ENCODE results near the gene TRMT6.
A peak's percentile ranks its signal among the peaks of the same experiment; 100 is the strongest.

TRMT6 gene, protein sequence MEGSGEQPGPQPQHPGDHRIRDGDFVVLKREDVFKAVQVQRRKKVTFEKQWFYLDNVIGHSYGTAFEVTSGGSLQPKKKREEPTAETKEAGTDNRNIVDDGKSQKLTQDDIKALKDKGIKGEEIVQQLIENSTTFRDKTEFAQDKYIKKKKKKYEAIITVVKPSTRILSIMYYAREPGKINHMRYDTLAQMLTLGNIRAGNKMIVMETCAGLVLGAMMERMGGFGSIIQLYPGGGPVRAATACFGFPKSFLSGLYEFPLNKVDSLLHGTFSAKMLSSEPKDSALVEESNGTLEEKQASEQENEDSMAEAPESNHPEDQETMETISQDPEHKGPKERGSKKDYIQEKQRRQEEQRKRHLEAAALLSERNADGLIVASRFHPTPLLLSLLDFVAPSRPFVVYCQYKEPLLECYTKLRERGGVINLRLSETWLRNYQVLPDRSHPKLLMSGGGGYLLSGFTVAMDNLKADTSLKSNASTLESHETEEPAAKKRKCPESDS

DNA sequence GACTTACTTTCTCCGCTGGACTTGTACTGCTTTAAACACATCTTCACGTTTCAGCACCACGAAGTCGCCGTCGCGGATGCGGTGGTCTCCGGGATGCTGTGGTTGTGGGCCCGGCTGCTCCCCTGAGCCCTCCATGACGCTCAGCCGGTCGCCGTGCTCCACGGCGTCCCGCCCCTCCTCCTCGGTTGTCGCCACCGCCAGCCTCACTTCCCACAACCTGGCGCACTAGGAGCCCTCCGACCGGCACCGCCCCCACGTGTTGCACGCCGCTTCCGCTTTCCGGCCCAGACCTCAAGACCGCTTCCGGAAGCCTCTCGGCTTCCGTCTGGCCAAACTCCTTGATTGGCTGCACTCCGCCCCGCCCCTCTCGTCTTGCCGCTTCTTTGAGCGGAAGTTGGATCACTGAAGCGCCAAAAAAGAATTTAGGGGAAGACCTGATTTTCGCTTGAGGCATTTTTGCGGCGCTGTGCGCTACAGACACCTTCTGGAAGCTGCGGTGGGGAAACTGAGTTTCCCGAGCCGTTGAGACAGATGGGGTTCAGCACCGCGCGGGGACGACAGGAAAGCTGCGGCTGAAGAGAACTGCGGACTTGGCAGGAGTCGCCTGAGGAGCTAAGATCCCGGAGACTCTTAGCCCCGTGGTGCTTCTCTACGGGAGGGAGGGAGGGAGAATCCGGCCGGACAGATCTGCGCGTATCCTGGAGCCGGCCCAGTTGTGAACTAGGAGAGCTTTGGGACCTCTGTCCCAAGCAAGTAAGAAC is at the start of gene TRMT6, which contains the start of gene MCM8:
TRMT6 (minus strand) TSS at position 263 of the 761 bp plus-strand sequence; CDS start at position 135, 128 bp downstream.
MCM8 (plus strand) TSS at position 382 of the 761 bp plus-strand sequence. CDS start 1,364 bp downstream, outside the sequence.
- peak; percentile 95 to 97 (median 95) for DNase-seq (ENCODE audit: low read depth in 2 of 3, low spot score in 1 of 3)

DNA sequence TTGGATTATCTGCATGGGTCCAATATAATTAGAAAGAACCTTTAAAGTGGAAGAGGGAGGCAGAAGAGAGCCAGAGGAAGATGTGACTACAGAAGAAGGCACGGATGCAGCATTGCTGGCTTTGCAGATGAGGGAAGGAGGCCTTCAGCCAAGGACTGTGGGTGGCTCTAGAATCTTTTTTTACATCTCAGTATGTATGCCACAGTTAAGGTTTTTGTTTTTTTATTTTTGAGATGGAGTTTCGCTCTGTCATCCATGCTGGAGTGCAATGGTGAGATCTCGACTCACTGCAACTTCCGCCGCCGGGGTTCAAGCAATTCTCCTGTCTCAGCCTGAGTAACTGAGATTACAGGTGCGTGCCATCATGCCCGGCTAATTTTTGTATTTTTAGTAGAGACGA is 49.5 kb upstream of the TRMT6 start:
- DNase-seq (ENCODE audit: low read depth in 2 of 3, low spot score in 1 of 3): no peak

DNA sequence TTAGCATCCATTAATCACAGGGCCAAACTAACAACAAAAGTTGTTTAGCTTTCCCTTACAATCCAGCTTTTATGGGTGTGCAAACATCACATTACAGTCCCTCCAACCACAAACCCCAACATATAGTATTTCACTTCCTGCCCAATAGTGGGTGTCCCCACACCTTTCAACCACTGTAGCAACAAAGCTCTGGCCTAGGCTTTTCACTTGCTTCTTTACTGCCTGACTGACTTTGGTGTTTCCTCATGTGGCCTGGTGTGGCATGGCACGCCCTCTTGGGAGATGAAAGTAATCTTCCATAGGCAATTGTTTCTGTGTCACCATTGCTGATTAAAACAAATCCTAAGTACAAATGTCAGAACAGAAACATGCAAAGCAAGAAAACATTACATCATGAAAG is 46.4 kb upstream of the TRMT6 start:
- no peak for DNase-seq (ENCODE audit: low read depth in 2 of 3, low spot score in 1 of 3)

DNA sequence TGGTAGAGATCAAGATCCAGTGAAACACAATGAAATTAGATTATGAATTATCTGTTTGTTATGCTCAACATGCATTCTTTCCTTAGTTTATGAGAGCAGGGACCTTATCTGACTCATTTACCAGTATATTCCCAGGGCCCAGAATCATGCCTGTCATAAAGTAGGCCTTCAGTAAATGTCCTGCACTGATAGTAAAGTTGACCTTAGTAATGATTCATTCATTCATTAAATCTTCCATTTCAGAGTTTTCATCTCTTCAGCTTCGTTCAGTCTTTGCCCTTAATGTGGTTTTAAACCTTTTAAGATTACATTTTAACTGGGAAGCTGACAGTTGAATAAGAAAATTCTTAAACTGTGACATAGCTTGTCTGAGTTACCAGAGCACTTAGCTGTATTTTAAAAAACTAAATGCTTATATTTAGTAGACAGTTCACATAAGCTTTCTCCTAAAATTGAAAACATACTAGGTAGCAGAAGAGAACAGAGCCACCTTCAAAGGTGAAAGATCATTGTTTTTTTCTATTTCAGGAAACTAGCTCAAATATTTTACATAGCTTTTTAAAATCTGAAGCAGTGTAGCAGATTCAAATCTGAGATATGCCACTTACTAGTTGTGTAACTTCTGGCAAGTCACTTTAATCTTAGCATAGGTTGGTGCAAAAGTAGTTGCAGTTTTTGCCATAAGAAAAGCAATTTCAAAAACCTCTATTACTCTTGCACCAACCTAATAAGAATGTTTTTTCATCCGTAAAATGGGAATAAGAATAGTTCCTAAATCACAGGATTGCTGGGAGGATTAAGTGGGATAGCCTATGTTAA is 41.5 kb upstream of the TRMT6 start:
- DNase-seq (ENCODE audit: low read depth in 2 of 3, low spot score in 1 of 3): no peak

DNA sequence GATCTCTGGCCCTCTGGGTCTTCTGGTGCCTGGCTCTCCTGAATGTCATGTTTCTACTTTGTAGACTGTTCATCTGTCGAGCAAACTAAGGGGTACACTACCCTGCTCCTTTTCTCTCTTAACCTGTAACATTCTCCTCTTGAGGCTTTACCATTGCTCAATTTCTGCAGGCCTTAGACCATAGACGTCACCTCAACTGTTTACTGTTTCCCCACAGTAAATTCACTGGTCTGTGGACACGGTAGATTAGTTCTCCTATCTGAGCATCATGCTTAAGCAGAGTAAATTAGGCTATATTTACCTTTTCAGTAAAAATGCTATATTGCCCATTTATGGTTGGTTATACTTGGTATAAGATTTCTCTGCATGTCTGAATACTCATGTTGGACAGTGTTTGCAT is 40.6 kb upstream of the TRMT6 start:
- no peak for DNase-seq (ENCODE audit: low read depth in 2 of 3, low spot score in 1 of 3)

DNA sequence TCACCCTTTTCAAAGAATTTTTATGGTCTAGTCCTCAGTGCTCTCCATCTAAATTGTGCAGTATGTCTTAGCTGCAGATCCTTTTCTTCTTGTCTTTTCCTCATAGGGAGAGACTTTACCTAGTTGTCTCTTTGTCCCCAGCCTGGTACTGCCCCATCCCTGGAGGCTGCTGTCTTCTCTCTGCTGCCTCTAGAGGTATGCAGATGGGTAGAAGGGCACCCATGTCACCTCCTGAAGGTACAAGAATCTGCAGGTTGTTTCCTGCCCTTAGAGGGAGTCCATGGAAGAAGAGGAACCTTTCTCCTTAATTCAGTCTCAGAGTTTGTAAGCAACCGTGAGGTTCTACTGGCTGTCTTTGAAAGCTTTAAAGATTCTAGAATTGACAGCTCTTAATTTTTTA is 39.2 kb upstream of the TRMT6 start:
- no peak for DNase-seq (ENCODE audit: low read depth in 2 of 3, low spot score in 1 of 3)

DNA sequence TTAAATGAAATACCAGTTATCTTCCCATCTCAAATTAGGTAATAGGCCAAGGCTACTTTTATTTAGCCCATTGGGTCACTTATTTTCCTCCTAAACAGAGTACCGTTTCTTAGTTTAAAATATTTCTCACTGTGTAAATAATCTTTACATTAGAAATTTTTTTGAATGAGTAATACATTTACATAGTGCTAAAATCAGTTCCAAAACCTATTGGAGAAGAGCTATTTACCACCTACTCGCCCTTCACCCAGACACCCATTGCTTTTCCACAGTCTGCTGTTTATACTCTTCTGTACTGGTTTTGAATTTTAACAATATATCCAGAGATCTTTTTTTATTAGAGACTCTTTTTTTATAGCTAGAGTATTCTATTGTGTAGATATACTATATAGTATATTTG is 37.0 kb upstream of the TRMT6 start:
- no peak for DNase-seq (ENCODE audit: low read depth in 2 of 3, low spot score in 1 of 3)

DNA sequence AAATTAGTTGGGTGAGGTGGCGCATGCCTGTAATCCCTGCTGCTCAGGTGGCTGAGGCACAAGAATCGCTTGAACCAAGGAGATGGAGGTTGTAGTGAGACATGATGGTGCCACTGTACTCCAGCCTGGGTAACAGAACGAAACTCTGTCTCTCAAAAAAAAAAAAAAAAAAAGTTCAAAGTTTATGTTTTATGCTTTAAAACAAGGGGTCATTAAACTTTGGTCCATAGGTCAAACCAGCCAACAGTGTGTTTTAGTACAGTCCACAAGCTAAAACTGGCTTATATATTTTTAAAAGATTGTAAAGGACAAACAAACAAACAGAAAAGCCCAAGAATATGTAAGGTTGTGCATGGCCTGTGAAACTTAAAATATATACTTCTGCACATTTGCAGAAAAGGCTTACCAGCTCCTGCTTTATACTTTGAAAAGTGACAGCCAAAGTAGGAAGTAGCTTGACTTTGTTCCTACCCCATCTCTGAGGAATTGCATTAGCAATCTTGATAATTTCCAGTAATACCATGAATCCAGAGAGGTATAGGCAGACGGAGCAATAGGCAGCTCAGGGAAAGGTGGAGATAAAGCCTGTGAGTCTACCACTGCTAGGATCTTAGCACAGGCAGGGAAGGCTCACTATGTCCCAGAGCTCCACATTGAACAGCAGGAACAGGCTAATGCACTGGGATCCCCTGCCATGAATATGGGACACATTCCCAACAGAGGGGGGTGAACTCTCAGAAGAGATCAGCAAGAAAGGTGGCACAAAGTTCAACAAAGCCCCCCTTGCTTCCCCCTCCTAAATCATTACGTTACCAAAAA is 30.6 kb upstream of the TRMT6 start:
- no peak for DNase-seq (ENCODE audit: low read depth in 2 of 3, low spot score in 1 of 3)

DNA sequence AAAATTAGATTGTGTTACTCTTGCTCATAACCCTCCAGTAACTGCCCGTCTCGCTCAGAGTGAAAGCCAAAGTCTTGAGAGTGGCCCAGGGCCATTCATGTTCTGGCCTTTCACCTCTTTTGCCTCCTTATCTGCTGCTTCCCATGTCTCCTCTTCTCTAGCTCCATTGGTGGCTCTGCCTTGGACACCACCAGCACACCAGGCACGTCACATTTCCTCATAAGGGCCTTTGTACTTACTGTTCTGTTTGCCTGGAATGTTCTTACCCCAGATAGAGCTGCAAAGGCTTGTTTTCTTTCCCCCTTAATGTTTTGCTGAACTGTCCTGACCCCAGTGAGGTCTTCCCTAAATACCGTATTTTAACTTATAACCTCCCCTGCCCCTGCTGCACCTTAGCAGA is 29.5 kb upstream of the TRMT6 start:
- DNase-seq (ENCODE audit: low read depth in 2 of 3, low spot score in 1 of 3): no peak

DNA sequence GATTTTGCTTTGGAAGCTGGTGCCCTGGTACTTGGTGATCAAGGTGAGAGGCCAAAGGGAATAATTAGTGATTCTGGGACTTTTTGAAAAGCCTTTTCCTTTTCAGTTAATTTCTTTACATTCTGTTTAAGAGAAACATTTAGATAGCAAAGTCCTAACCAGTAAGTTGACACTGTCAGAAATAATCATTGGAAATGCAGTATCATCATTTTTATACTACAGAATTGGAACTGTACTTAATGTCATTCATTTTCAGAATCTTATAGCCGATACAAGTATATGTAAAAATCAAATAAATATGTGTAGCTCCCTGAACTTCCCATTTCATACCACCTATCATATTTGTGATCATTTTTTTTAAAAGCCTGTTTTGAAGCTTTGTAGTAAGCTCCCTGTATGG is 27.6 kb upstream of the TRMT6 start:
- no peak for DNase-seq (ENCODE audit: low read depth in 2 of 3, low spot score in 1 of 3)

DNA sequence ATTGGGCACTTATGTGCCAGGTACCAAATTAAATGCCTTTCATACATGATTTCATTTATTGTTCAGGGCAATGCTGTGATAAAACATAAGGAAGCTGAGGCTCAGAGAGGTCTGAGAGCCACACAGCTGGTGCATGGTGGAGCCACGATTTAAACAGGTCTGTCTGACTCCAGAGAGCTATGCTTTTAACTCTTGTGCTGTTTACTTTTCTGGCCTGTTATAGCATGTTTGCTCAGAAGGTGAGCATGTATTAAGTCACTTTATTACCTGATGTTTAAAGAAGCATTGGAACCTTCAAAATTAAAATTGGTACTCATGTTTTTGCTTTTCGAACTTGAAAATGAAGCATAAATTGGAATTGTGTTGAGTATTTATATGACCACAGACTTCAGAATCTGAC is 26.9 kb upstream of the TRMT6 start:
- no peak for DNase-seq (ENCODE audit: low read depth in 2 of 3, low spot score in 1 of 3)

DNA sequence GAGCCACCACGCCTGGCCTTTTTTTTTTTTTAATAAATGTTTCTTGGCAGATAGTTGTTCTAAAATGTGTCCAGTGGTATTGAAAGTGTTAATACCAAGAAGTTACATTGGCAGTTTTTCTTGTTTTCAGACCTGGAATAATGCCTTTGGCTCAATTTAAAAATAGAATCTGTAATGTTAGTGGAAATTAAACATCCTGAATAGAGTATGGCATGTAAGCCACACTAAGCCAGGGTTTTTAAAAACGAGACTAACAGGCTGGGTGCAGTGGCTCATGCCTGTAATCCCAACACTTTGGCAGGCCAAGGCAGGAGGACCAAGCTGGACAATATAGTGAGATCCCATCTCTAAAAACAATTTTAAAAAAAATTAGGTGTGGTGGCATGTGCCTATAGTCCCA is 25.4 kb upstream of the TRMT6 start:
- no peak for DNase-seq (ENCODE audit: low read depth in 2 of 3, low spot score in 1 of 3)

DNA sequence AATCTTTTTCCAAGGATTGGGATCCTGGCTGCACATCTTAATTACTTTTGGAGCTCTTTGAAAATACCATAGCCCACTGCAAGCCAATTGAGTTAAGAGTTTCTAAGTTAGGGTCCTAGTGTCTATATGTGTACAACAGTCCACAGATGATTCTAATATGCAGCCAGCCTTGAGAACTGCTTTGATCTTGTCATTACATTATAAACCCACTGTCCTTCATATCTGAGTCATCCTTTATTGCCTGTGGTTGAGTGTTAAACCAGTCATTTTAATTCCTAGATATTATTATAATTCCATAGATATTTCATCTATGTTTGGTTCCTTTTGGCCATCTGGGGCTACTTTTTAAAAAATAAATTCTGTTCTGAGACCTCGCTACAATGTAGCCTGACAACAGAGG is 24.2 kb upstream of the TRMT6 start:
- DNase-seq (ENCODE audit: low read depth in 2 of 3, low spot score in 1 of 3): no peak

DNA sequence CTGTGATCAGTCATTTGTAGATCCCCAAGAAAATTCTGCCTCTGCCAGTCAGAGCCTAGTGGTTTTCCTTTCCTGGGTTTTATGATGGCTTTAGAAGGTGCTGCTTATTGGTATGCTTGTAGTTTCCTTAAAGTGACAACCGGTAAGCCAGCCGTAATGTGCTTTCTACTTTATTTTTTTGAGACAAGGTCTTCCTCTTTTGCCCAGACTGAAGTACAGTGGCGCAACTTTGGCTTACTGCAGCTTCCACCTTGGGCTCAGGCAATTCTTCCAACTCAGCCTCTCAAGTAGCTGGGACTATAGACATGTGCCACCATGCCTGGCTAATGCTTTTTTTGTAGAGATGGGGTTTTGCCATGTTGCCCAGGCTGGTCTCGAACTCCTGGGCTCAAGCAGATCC is 23.6 kb upstream of the TRMT6 start:
- no peak for DNase-seq (ENCODE audit: low read depth in 2 of 3, low spot score in 1 of 3)

DNA sequence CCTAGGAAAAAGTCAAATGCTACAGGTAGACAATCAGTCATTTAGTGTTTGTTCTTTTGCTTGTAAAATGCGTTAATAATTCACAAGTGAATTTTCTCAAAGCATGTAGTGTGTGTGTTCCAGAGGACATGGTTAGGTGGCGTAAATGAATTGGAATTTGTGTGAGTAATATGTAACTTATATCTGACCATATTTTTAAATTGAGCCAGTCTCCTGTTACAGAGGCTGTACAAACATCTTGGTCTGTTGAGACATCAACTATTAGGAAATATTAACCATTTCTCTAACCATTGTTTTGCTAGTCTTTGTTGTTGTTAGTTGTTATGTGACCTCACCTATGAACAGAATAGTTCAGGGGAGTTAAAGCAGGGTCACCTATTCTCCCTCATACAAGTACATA is 22.8 kb upstream of the TRMT6 start:
- DNase-seq (ENCODE audit: low read depth in 2 of 3, low spot score in 1 of 3): no peak

DNA sequence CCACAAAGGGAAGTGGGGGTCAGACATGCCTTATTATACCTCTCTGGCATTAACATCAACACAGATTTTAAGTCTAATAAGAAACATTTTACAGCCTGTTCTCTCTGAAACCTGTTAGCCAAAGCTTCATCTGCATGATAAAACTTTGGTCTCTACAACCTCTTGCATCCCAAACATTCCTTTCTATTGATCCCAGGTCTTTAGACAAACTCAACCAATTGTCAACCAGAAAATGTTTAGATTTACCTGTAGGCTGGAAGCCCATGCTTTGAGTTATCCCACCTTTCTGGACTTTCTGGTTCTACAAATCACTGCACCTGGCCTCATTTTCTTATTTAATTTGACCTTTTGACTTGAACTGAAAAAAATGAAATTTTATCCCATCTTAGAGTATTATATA is 20.9 kb upstream of the TRMT6 start:
- no peak for DNase-seq (ENCODE audit: low read depth in 2 of 3, low spot score in 1 of 3)

DNA sequence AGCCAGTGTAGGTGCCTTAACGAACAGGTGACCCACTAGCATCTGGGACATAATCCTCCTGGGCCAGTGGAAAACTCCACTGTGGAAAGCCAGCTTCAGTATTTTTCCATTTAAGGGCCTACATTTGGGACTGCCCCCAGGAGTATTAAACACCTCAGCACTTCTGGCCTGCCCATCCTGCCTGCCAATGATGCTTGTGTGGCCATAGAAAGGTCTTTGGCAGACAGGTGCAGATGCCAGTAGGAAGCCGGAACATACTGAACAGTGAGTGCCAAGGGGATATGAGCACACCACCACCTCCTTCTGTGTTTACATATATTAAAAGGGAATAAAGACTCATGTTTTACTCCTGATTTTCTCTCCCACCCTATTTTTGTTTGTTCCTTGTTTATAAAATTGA is 20.0 kb upstream of the TRMT6 start:
- no peak for DNase-seq (ENCODE audit: low read depth in 2 of 3, low spot score in 1 of 3)

DNA sequence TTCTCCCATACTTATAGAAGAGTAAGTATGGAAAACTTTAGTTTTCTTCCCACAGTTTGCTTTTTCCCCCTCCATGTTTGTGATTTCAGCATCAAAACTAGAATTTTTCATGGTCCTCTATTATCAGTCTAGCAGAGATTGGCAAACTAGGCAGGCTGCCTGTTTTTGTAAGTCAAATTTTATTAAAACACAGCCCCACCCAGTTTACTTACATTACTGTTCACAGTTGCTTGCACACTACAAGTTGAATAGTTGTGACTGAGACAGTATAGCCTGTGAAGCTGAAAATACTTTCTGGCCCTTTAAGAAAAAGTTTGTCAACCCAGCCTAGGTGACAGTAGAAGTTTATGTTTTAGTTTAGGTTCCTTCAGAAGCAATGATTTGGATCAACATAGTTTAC is 19.6 kb upstream of the TRMT6 start:
- no peak for DNase-seq (ENCODE audit: low read depth in 2 of 3, low spot score in 1 of 3)

DNA sequence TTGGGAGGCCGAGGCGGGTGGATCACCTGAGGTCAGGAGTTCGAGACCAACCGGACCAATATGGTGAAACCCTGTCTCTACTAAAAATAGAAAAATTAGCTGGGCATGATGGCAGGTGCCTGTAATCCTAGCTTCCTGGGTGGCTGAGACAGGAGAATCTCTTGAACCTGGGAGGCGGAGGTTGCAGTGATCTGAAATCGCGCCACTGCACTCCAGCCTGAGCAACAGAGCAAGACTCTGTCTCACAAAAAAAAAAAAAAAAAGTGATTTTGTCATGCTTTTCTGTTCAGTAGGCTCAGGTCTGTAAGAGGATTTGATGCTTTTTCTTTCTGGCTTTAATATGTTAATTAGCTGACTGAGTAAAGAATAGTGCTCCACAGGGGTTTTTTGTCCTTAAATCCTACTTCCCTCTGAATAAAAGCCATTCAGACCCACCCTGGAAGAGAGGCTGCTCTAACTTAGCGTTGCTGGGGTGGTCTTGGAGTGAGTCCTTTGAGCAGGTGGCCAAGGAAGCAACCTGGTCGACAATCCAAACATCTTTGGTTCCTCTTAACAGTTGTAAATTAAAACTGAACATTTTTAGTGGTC is 19.1 kb upstream of the TRMT6 start:
- DNase-seq (ENCODE audit: low read depth in 2 of 3, low spot score in 1 of 3): no peak

DNA sequence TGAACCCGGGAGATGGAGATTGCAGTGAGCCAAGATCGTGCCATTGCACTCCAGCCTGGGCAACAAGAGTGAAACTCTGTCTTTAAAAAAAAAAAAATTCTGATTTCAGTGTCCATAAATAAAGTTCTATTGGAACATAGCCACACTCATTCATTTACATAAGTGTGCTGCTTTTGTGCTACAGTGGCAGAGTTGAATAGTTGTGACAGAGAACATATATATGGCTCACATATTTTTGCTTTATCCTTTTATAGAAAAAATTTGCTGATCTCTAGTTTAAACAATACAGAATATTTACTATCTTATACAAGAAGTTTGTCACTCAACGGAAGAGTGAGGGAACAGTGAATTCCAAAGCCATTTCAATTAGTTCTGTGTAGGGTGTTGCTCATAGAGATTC is 18.1 kb upstream of the TRMT6 start:
- no peak for DNase-seq (ENCODE audit: low read depth in 2 of 3, low spot score in 1 of 3)

All from stimulated activated CD4-positive, alpha-beta T cell treated with anti-CD3 and anti-CD28 coated beads, Interleukin-12 subunit alpha, Interleukin-12 subunit beta, amount 100 ng/mL, for 48 hours (primary cell).